SU-DHL-6 (cell line): ENCODE results near the gene CBFA2T3.

Source experiments
- CTCF ChIP-seq: fragments of 200-600 bp; sonication (generic); IDR thresholded peaks from one replicate; pipeline ENCODE4 v1.5.1; 2017; ENCODE audit warnings: antibody characterized with exemption, mild to moderate bottlenecking, low read length, moderate library complexity; ENCODE audit not compliant: insufficient read depth, poor library complexity, severe bottlenecking
- EZH2phosphoT487 ChIP-seq: fragments of 200-600 bp; sonication (generic), shearing (Covaris generic); conservative IDR thresholded peaks from 2 replicates; pipeline ENCODE4 v1.6.1; 2018; ENCODE audit warnings: mild to moderate bottlenecking, antibody characterized with exemption, low read length, moderate library complexity, mixed read lengths

- TF ChIP-seq CTCF (no peak), EZH2phosphoT487 (no peak)
Observed at GRCh38 chr16:88835818-88836217, 141.2 kb downstream of the CBFA2T3 start.
